T47D (cell line): Measurements from ENCODE around the gene SIGLEC11.
A peak's percentile ranks its signal among the peaks of the same experiment; 100 is the strongest.
"Not testable (repeated sequence)": the region's sequence is repeated elsewhere in the genome, so short reads cannot be mapped to it uniquely, and the experiment has no call there.

ENCODE experiments used
- DNase-seq, 2 experiments: peaks; one replicate each; pipeline versions ENCODE4 v3.0.0 to v3.0.0-alpha.2; 2011 to 2012; ENCODE audit warnings: low read depth in 1 of 2, low spot score in 1 of 2
- JUND ChIP-seq: IDR thresholded peaks from 2 replicates; pipeline ENCODE4 v1.6.1; 2012; ENCODE audit warnings: low read depth
- in situ Hi-C: cut with HindIII; loops from 2 replicates; pipeline ENCODE4 v1.10.0; 2016; ENCODE audit warnings: low sequenced_read_pairs, low pct_unique_long_range_greater_than_20kb

SIGLEC11 gene

GRCh38 chr19:49954092-49954829 lies 6.7 kb downstream of the SIGLEC11 start:
- in situ Hi-C loops: no loop called here
- TF ChIP-seq JUND: no peak
- peak in 1 of 2 experiments; percentile 45 for DNase-seq

DNA sequence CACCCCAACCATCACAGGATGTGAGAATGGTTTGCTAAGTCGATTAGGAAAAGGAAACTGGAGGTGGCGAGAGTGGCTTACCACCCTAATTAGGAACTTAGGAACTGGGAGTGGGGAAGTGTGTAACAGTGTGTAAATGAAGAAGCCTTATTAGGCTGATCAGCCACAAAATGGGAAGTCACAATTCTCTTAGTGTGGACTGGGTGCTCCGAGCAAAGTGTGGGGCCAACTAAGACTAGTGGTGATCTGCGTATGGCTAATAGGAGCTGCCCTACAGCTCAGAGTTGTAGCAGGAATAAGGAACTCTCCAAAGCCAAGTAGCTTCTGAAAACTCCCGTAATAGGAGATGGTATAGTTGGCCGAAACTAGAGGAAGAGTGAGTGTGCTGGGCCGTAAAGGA lies 7.6 kb downstream of the SIGLEC11 start:
- in situ Hi-C loops: no loop called here
- no peak for TF ChIP-seq JUND
- no peak for DNase-seq

DNA sequence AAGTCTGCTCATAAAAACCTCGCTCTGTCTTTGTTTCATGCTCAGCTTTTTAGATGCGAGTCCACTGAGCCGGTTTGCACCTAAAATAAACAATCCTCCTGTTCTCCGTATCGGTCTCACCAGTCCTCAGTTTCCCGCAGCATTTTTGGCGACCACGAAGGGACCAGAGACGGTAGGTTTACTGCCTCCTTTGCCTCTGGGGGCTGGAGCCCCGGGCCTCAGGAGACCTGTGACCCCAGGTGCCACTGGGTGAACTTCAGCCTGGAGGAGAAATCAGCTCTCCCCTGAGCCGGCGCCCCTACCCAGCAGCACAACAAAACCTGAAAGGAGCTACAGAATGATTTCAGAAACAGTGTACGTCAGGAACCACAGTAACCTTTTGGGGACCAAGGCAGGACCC lies 8.1 kb downstream of the SIGLEC11 start:
- no peak for TF ChIP-seq JUND
- in situ Hi-C loops: no loop called here
- no peak for DNase-seq

DNA sequence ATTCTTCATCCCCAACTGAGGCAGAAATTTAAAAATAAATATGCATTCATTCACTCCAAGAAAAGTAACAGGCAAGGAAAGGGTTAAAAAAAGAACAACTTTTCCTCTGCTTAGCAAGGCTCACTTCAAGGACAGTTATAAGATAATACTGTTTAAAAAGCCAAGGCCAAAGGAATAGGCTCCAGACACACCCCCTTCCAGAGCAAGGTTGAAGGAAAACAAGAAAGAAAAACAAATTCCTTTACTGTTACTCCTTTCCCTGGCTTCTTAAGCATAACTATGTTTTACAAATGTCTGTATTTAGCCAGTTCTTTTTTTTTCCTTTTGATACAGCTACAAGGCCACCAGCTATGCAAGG lies 8.5 kb downstream of the SIGLEC11 start:
- TF ChIP-seq JUND: no peak
- DNase-seq: no peak
- in situ Hi-C loops: no loop called here

DNA sequence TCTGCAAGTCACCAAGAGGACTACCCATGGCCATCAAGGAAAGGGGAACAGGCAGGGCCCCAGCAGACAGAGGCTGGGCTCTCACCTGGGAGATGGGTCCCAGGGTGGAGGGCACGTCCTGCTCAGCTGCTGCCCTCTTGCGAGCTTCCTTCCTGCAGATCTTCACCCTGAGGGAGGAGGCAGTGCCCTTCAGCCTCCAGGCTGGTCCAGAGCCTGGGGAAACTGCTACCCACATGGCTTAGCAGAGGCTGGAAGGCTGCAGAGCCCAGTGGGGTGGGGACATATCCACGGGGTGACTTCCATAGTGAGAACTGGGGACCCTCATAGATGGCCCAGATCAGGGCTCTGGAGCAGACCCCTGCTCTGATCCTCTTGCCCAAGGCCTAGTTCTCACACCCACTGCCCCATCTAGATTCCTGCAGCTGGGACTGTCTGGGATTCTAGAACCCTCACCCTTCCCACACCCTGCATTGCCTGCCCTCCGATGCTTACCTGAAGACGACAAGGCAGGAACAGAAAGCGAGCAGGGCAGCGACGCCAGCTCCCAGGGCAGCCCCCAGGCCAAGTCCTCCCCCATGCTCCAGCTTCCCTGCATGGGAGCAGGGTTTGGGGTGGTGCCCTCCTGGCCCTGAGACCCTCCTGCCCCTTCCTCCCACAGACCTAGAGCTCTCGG lies 9.0 kb downstream of the SIGLEC11 start:
- in situ Hi-C loops: no loop called here
- DNase-seq: no peak
- no peak for TF ChIP-seq JUND

- DNase-seq: no peak
- TF ChIP-seq JUND: no peak
- in situ Hi-C loops: no loop called here
These were observed 9.9 kb downstream of the SIGLEC11 start for GRCh38 chr19:49950956-49951526.

DNA sequence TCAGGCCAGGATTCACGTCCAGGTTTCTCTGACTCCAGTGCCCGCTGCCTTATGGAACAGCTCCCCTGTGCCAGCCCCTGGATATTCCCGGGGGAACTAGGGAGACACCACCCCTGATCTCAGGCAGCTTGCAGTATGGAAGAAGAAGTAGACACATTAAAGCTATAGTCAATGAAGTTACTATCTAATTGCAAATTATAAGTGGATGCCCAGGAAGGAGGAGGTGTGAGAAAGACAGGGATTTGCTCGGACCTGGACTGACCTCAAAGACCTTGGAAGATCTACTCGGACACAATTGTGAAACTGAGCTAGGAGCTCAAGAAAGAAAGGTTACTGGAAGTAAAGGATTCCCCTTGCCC lies 10.4 kb downstream of the SIGLEC11 start:
- TF ChIP-seq JUND: no peak
- in situ Hi-C loops: no loop called here
- DNase-seq: no peak

GRCh38 chr19:49949742-49950589 lies 11.0 kb downstream of the SIGLEC11 start:
- in situ Hi-C loops: no loop called here
- no peak for DNase-seq
- TF ChIP-seq JUND: no peak

DNA sequence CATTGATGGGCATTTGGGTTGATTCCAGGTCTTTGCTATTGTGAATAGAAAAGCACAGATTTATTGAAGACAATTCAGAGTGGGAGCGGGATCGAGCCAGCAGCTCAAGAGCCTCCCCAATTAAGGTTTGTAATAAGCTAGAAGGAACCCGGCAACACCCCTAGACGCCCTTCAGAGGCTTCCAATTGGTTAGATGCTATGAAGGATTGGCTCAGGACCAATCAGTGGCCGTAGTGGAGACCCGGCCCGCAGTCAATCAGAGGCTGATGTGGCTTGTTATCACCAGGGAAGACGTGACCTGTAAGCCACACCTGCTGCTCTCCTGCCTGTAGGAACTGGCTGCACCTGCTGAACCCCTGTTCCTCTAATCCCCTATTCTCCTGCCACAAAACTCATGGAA lies 14.6 kb downstream of the SIGLEC11 start:
- TF ChIP-seq JUND: no peak
- in situ Hi-C loops: no loop called here
- no peak for DNase-seq

DNA sequence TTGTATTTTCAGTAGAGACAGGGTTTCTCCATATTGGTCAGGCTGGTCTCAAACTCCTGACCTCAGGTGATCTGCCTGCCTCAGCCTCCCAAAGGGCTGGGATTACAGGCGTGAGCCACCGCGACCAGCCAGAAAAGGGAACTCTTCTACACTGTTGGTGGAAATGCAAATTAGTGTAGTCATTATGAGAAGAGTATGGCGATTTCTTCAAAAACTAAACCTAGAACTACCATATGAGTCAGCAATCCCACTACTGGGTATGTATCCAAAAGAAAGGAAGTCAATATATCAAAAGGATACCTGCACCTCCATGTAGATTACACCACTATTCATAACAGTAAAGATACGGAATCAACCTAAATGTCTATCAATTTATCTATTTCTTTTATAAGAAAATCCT lies 16.4 kb downstream of the SIGLEC11 start:
- DNase-seq, in situ Hi-C loops: not testable (repeated sequence)

DNA sequence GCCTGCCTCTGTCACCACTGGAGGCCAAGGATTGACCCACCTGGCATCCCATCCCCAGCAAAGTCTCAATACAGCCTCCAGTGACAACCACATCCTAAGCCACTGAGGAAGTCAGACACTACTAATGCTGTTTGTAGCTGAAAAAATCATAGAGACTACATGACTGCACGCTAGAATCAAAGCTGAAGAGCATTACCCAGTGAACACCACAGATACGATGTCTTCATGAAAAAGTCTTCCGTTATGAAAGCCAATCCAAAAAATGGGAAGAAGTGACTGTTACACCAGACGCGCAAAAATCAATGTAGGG lies 20.5 kb downstream of the SIGLEC11 start:
- DNase-seq: no peak
- TF ChIP-seq JUND: no peak
- in situ Hi-C loops: no loop called here

- in situ Hi-C loops: no loop called here
- no peak for DNase-seq
- no peak for TF ChIP-seq JUND
These were observed 21.1 kb downstream of the SIGLEC11 start for GRCh38 chr19:49939721-49940481.
